IPS-18a (cell line): Measurements from ENCODE around the gene FUT3.

Source experiments
- H3K27ac ChIP-seq: one replicate; pipeline ENCODE4 v1.5.1; 2013; ENCODE audit warnings: low read length
- H3K27me3 ChIP-seq: one replicate; pipeline ENCODE4 v1.6.1; 2013; ENCODE audit warnings: mild to moderate bottlenecking, low read length; ENCODE audit not compliant: control insufficient read depth, insufficient read depth
- H3K36me3 ChIP-seq: one replicate; pipeline ENCODE4 v1.6.1; 2013; ENCODE audit warnings: low read depth, low read length; ENCODE audit not compliant: control insufficient read depth
- H3K4me1 ChIP-seq: one replicate; pipeline ENCODE4 v1.6.1; 2013; ENCODE audit warnings: low read depth, low read length; ENCODE audit not compliant: control insufficient read depth
- H3K4me3 ChIP-seq: one replicate; pipeline ENCODE4 v1.5.1; 2013; ENCODE audit warnings: low read length
- H3K9ac ChIP-seq: one replicate; pipeline ENCODE4 v1.6.1; 2013; ENCODE audit warnings: mild to moderate bottlenecking, low read length, moderate library complexity
- H3K9me3 ChIP-seq: one replicate; pipeline ENCODE4 v1.6.1; 2013; ENCODE audit warnings: low read depth, low read length; ENCODE audit not compliant: control insufficient read depth

The FUT3 gene

GRCh38 chr19:5827342-5827890 lies 23.8 kb downstream of the FUT3 start:
- Histone ChIP-seq H3K9me3 (no peaks in the 10 kb centered on the region), H3K36me3 (no peaks in the 10 kb centered on the region), H3K9ac (no peak overlapping the region), H3K27me3 (no peaks in the 10 kb centered on the region), H3K4me3 (peak overlapping the region; percentile 44), H3K27ac (no peak overlapping the region), H3K4me1 (peaks cover 3% of the 10 kb centered on the region)

GRCh38 chr19:5826531-5827341 lies 24.5 kb downstream of the FUT3 start:
- Histone ChIP-seq H3K27me3 (no peaks in the 10 kb centered on the region), H3K36me3 (no peaks in the 10 kb centered on the region), H3K9ac (no peak overlapping the region), H3K9me3 (no peaks in the 10 kb centered on the region), H3K27ac (no peak overlapping the region), H3K4me3 (no peak overlapping the region), H3K4me1 (peaks cover 3% of the 10 kb centered on the region)

DNA sequence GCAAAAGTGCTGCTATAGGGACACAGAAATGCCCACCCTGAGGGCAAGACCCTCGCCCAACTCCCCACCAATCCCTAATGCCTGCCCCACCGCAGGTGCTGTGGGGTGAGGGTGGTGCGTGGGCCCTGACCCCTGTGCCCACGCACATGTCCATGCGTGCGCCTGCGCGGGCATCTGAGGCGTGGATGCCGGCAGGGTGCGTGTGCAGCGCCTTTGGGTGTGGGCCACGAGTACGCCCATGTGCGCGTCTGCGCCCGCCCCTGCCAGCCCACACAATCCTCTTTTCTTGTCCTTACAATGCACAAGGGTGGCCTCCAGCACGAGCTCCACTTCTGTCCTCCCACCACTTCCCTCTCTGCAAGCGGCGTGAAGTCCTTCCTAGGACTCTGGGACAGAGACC lies 26.1 kb downstream of the FUT3 start:
- H3K9ac ChIP-seq = no peak overlapping the region
- no peaks in the 10 kb centered on the region for H3K9me3 ChIP-seq
- H3K27me3 ChIP-seq = no peaks in the 10 kb centered on the region
- peaks cover 3% of the 10 kb centered on the region for H3K4me1 ChIP-seq
- no peaks in the 10 kb centered on the region for H3K36me3 ChIP-seq
- no peak overlapping the region for H3K27ac ChIP-seq
- H3K4me3 ChIP-seq = no peak overlapping the region

GRCh38 chr19:5824751-5825150 lies 26.5 kb downstream of the FUT3 start:
- H3K4me3 ChIP-seq = no peak overlapping the region
- H3K36me3 ChIP-seq = no peaks in the 10 kb centered on the region
- peaks cover 3% of the 10 kb centered on the region for H3K4me1 ChIP-seq
- no peak overlapping the region for H3K27ac ChIP-seq
- no peak overlapping the region for H3K9ac ChIP-seq
- H3K27me3 ChIP-seq = no peaks in the 10 kb centered on the region
- no peaks in the 10 kb centered on the region for H3K9me3 ChIP-seq

DNA sequence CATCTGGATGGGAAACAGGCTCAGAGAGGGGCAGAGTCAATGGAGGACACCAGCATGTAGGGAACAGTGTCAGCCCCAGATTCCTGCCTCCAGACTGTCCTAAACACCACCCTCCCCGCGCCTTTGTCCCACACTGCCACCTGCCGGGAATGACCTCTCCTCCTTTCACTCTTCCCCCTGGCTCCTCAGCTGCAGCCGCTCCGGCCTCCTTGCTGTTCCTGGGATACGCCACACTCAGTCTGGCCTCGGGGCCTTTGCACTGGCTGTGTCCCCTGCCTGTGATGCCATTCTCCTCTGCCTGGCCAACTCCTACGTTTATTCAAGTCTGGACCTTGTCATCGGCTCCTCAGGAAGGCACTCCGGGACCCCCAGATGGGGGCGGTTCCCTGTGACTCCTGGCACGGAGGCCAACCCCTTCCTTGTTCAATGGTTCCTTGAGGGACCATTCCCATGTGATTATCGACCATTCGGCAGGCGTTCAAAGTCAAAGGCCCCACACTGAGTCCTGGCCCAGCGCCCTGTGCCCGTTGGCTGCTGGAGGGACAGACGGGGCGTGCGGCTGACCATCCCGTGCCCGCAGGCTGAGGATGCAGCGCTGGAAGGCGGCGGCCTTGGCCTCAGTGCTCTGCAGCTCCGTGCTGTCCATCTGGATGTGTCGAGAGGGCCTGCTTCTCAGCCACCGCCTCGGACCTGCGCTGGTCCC lies 27.5 kb downstream of the FUT3 start:
- H3K27me3 ChIP-seq = no peaks in the 10 kb centered on the region
- no peak overlapping the region for H3K9ac ChIP-seq
- no peak overlapping the region for H3K4me3 ChIP-seq
- peaks cover 2% of the 10 kb centered on the region for H3K4me1 ChIP-seq
- no peak overlapping the region for H3K27ac ChIP-seq
- H3K9me3 ChIP-seq = no peaks in the 10 kb centered on the region
- H3K36me3 ChIP-seq = no peaks in the 10 kb centered on the region

- Histone ChIP-seq H3K4me1 (no peaks in the 10 kb centered on the region), H3K27me3 (no peaks in the 10 kb centered on the region), H3K36me3 (no peaks in the 10 kb centered on the region), H3K9me3 (no peaks in the 10 kb centered on the region), H3K27ac (no peak overlapping the region), H3K4me3 (no peak overlapping the region), H3K9ac (no peak overlapping the region)
Measured at GRCh38 chr19:5822181-5822844, 28.9 kb downstream of the FUT3 start.

DNA sequence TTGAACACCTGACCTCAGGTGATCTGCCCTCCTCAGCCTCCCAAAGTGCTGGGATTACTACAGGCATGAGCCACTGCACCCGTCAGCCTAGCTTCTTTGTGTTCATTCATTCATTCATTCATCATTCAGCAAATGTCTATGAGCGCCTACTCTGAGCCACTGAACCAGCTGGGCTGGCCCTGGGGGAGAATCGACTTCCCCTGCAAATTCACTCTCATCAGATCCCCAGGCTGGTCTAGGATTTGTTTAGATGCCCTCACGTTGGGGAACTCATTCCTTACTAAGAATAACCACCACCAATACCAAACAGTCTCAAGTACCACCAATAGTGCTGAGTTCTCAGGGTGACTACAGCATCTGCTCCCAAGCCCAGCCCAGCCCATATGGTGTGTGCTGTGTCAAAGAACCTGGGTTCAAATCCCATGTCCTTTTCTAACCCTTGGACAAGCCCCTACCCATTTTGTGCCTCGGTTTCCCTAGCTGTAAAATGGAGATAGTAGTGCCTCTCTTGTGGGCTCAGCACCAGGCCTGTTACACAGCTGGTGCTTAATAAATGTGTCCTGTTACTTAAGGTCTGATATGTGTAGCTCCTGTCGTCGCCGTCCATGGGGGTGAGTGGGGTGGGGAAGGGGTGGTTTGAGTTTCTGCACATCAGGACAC lies 29.6 kb downstream of the FUT3 start:
- Histone ChIP-seq H3K4me1 (no peaks in the 10 kb centered on the region), H3K27me3 (no peaks in the 10 kb centered on the region)

GRCh38 chr19:5820785-5821184 lies 30.5 kb downstream of the FUT3 start:
- no peaks in the 10 kb centered on the region for H3K27me3 ChIP-seq
- H3K9ac ChIP-seq = no peak overlapping the region
- H3K36me3 ChIP-seq = no peaks in the 10 kb centered on the region
- H3K9me3 ChIP-seq = no peaks in the 10 kb centered on the region
- H3K27ac ChIP-seq = no peak overlapping the region
- H3K4me3 ChIP-seq = no peak overlapping the region
- no peaks in the 10 kb centered on the region for H3K4me1 ChIP-seq

More for the DNA sequence above, 29.6 kb downstream of the FUT3 start:
- Histone ChIP-seq H3K27ac (no peak overlapping the region), H3K36me3 (no peaks in the 10 kb centered on the region), H3K9me3 (no peaks in the 10 kb centered on the region), H3K4me3 (no peak overlapping the region), H3K9ac (no peak overlapping the region)

DNA sequence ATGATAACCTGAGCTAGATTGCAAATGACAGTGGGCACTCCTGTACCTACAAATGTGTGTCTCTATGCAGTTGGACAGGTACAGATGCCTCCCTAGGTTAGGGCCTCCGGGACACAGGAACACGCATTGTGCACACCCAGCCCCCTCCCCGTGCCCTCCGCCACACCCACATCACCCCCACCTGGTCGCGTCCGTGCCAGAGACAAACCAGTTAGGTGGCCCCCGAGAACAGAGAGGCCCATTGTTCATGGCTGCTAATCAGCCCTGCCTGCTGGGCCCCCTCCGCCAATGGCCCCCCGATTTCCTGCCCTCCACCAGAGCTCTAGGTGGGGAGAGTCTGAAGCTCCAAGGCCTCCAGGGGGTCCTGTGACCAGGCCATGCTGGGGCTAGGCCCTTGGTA lies 32.7 kb downstream of the FUT3 start:
- Histone ChIP-seq H3K4me3 (no peak overlapping the region), H3K27ac (no peak overlapping the region), H3K9me3 (no peaks in the 10 kb centered on the region), H3K36me3 (no peaks in the 10 kb centered on the region), H3K4me1 (no peaks in the 10 kb centered on the region), H3K9ac (no peak overlapping the region), H3K27me3 (no peaks in the 10 kb centered on the region)

DNA sequence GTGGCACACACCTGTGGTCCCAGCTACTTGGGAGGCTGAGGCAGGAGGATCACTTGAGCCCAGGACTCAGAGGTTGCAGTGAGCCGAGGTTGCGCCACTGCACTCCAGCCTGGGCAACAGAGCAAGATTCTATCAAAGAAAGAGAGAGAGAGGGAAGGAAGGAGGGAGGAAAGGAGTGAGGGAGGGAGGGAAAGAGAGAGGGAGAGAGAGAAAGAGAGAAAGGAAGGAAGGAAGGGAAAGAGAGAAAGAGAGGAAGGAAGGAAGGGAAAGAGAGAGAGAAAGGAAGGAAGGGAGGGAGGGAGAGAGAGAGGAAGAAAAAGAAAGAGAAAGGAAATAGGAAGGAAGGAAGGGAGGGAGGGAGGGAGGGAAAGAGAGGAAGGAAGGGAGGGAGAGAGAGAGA lies 34.0 kb downstream of the FUT3 start:
- Histone ChIP-seq H3K9ac (no peak overlapping the region), H3K9me3 (no peaks in the 10 kb centered on the region), H3K4me1 (no peaks in the 10 kb centered on the region), H3K4me3 (no peak overlapping the region), H3K27ac (no peak overlapping the region), H3K27me3 (no peaks in the 10 kb centered on the region), H3K36me3 (no peaks in the 10 kb centered on the region)

DNA sequence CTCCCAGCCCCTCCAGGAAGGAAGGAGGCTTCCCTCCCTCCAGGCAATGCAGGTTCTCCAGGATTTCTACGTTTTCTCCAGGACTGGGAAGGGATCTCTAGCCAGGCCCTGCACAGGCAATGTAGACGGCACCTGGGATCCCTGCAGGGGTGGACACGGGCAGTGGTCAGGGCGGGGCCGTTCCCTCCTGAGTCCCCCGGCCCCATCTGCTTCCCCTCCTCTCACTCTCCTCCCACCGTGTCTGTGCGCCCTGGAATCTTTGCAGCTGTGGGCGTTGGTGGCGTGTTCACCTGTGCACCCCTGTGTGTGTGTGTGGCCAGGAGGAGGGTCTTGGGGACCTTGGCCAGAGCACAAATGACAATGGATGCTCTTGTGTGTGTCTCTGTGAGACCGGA lies 36.4 kb downstream of the FUT3 start:
- Histone ChIP-seq H3K36me3 (no peaks in the 10 kb centered on the region), H3K9ac (no peak overlapping the region), H3K4me3 (no peak overlapping the region), H3K9me3 (no peaks in the 10 kb centered on the region), H3K27me3 (no peaks in the 10 kb centered on the region), H3K4me1 (no peaks in the 10 kb centered on the region), H3K27ac (no peak overlapping the region)
